ENCODE measurements around the gene ZNF683.

DNA sequence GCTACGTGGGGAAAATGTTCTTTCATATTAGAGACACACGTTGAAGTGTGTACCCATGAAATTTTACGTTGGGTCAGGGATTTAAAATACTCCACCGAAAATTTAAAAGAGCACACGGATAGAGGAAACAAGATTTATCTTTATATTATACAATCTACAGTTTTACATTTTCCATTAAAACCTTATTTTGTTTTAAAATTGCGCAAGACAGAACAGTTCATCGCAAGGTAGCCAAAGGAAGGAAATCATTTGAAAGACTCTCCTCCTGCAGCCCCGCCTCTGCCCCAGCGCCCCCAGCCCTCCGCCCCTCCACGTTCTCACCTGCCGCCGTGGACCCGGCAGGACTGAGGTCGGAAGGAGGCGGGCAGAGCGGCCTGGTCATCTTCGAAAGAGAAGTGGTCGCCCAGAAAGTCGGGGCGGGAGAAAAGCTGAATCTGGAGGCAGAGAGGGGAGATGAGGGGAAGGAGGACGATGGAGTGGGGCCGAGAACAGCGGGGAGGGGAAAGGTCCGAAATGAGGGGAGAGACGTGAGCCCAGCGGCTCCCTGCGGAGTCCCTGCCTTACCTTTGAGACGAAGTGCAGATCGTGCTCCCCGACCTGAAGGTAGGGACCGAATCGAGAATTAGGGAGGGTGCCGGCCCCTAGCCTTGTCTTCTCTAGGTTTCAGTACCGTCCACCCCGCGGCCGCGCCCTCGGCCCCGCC is 36.6 kb downstream of the ZNF683 start:
- TF ChIP-seq POLR2AphosphoS5 (IDR thresholded peaks at IDR 0.05; ENCODE audit: insufficient read depth, low read depth, low read length) (no peak), POLR2A (IDR thresholded peaks at IDR 0.05; ENCODE audit: low read depth, low read length) (no peak)
- TF ChIP-seq, protein P1, sequence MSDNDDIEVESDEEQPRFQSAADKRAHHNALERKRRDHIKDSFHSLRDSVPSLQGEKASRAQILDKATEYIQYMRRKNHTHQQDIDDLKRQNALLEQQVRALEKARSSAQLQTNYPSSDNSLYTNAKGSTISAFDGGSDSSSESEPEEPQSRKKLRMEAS (IDR thresholded peaks at IDR 0.05; ENCODE audit: insufficient read depth, insufficient read length): no peak

Data from endothelial cell of umbilical vein (primary cell).